Adrenal gland (tissue), 12 donors: ENCODE data around the gene TEAD4. TPM values are rescaled to one million over a fixed set of nuclear protein-coding genes. Genes with fewer than 3 reads are reported as not detected.

Source experiments
- DNase-seq, 7 donors: peaks; one replicate each; pipeline ENCODE4 v3.0.0-alpha.2; 2019 to 2020
- H3K27ac ChIP-seq, 5 donors: fragments of 200-600 bp; sonication (generic) in 4 of 5; 1 replicate in 3 of 5; 2 replicates in 2 of 5; pipeline versions ENCODE4 v1.5.1 to v1.8.0; 2016 to 2020; ENCODE audit warnings: mild to moderate bottlenecking in 1 of 5
- H3K27me3 ChIP-seq: fragments of 200-600 bp; 2 replicates; pipeline ENCODE4 v1.8.0; 2021
- H3K36me3 ChIP-seq, 2 donors: fragments of 200-600 bp; replicated peaks in 1 of 2; 1 replicate in 1 of 2; 2 replicates in 1 of 2; pipeline versions ENCODE4 v1.5.1 to v1.8.0; 2018 to 2022
- H3K4me1 ChIP-seq, 2 donors: fragments of 200-600 bp; replicated peaks in 1 of 2; 1 replicate in 1 of 2; 2 replicates in 1 of 2; pipeline versions ENCODE4 v1.5.1 to v1.8.0; 2018 to 2021
- H3K4me3 ChIP-seq, 4 donors: fragments of 200-600 bp; sonication (generic) in 3 of 4; one replicate each; pipeline ENCODE4 v1.5.1; 2016 to 2018
- H3K9me3 ChIP-seq, 3 donors: fragments of 200-600 bp; sonication (generic) in 1 of 3; replicated peaks in 1 of 3; 1 replicate in 2 of 3; 2 replicates in 1 of 3; pipeline versions ENCODE4 v1.5.1 to v1.8.0; 2016 to 2021
- POLR2A ChIP-seq, 2 donors: fragments of 450-650 bp; IDR thresholded peaks; one replicate each; pipeline ENCODE4 v1.6.1; 2017; ENCODE audit warnings: antibody characterized with exemption in 2 of 2, mild to moderate bottlenecking in 2 of 2, moderate library complexity in 1 of 2
- WGBS, 4 donors: extraction: QIAGEN DNeasy Blood & Tissue Kit in 2 of 4; methylation state at CpG; one replicate each; pipeline versions ENCODE4 v1.1.5 to v1.1.7; 2013 to 2017; 5-methylcytosine and 5-hydroxymethylcytosine counted together
- intact Hi-C, 2 donors: fragments of 100-400 bp; cut with DNase I; formaldehyde crosslinking; loops; one replicate each; pipeline versions ENCODE4 v1.14.1 to v1.15.0; 2022 to 2023
- polyA plus RNA-seq, 3 donors: library from polyadenylated mRNA; stranded (reverse); fragments of 200-250 nt in 2 of 3; fragments of 350-450 nt in 1 of 3; fragmentation: Illumina TruSeq in 1 of 3; extraction: RNeasy Lipid Tissue Mini Kit (QIAGEN cat#74804) in 1 of 3; gene quantifications; one replicate each; pipeline ENCODE4 v1.2.3, GENCODE V29; 2013 to 2014
- total RNA-seq, 9 donors: library from RNA; depleted of rRNA in 4 of 9; stranded (reverse); fragments of >200 nt in 4 of 9; fragments of 120-200 nt in 1 of 9; fragmentation: NEBNext Ultra II Directional in 1 of 9; extraction: Animal tissue kit (Norgen Biotek cat#: 25700) in 1 of 9; gene quantifications; one replicate each; pipeline versions ENCODE4 v1.1.0 to v1.2.4, GENCODE V29; 2013 to 2023
- TF ChIP-seq, protein P1 (sequence below), 6 experiments: fragments of 450-650 bp in 4 of 6; fragments of 200-600 bp in 2 of 6; sonication (generic) in 1 of 6; IDR thresholded peaks; 1 replicate in 5 of 6; 2 replicates in 1 of 6; pipeline versions ENCODE4 v1.5.1 to v1.8.0; 2016 to 2021; ENCODE audit warnings: antibody characterized with exemption in 6 of 6, mild to moderate bottlenecking in 2 of 6, moderate library complexity in 1 of 6
- donor health status: healthy with polysubstance abuse.
- donor health status: Bipolar disorder and iron deficiency.
- donor health status: DM: yes; HTN: yes; CAD: no.
- donor health status: DM: no; HTN: no; CAD: no.
- donor health status: DM: no; HTN: no; CAD: no.
- donor health status: DM: yes; HTN: yes; CAD: no.

TEAD4 gene
- total and polyA plus RNA-seq, 12 donors: 1.2 to 16.6 (median 7.6) TPM

DNA sequence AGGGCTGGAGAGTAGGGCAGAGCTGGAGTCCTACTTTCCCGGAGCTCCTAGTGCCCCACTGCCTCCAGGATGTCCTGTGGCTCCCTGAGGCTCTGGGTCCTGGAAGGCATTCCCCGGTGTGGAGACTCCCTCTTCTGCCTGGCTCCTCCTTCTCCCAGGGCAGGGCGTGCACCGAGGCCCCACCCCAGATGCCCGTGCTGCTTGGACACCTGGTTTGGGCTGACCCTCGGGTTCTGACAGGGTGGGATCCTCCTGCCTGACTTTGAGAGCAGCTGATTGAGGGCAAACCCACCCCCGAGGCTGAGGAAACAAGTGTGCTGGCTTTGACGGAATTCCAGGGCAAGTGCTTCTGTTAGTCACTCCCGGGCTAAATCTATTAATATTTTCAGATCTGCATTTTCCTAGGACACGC, 15.4 kb downstream of the TEAD4 start:
- Histone ChIP-seq H3K4me3 (no peak overlapping the region), H3K9me3 (no peaks in the 10 kb centered on the region), H3K27ac (no peak overlapping the region), H3K4me1 (no peaks in the 10 kb centered on the region), H3K36me3 (no peaks in the 10 kb centered on the region), H3K27me3 (no peaks in the 10 kb centered on the region)
- intact Hi-C loops: no loop called here
- TF ChIP-seq, protein P1, sequence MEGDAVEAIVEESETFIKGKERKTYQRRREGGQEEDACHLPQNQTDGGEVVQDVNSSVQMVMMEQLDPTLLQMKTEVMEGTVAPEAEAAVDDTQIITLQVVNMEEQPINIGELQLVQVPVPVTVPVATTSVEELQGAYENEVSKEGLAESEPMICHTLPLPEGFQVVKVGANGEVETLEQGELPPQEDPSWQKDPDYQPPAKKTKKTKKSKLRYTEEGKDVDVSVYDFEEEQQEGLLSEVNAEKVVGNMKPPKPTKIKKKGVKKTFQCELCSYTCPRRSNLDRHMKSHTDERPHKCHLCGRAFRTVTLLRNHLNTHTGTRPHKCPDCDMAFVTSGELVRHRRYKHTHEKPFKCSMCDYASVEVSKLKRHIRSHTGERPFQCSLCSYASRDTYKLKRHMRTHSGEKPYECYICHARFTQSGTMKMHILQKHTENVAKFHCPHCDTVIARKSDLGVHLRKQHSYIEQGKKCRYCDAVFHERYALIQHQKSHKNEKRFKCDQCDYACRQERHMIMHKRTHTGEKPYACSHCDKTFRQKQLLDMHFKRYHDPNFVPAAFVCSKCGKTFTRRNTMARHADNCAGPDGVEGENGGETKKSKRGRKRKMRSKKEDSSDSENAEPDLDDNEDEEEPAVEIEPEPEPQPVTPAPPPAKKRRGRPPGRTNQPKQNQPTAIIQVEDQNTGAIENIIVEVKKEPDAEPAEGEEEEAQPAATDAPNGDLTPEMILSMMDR (IDR thresholded peaks at IDR 0.05): no peak
- TF ChIP-seq POLR2A (IDR thresholded peaks at IDR 0.05): no peak
- WGBS, 4 donors: 40 to 44% (median 41%) methylated on average over 7 to 10 of the region's 10 CpGs
- no peak for DNase-seq

DNA sequence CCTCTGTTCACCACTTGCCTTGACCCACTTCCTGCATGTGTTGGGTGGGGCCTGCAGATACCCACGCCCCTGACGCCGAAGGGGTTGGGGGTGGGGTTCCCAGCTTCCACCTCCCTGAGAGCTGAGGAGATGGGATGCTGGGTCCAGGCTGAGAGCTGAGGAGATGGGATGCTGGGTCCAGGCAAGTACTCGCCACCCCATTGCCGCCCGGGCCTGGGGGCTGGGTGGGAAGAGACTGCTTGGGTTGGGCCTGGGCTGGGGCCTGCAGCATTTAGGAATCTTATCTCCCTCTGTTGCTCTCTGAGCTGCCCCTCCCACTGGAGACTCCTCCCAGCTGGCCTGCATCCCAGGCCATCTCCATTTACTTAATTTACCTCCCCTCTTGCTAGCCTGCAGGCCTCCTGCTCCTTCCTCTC, 17.4 kb downstream of the TEAD4 start:
- no peak for DNase-seq

GRCh38 chr12:2977776-2978175, 18.6 kb downstream of the TEAD4 start:
- WGBS, 4 donors: 90 to 96% (median 93%) methylated on average over 5 of the region's 5 CpGs
- TF ChIP-seq POLR2A (IDR thresholded peaks at IDR 0.05): no peak
- no peaks in the 10 kb centered on the region for H3K27me3 ChIP-seq
- no peaks in the 10 kb centered on the region for H3K4me1 ChIP-seq
- H3K9me3 ChIP-seq: no peaks in the 10 kb centered on the region
- intact Hi-C loops: no loop called here
- H3K27ac ChIP-seq: no peak overlapping the region
- DNase-seq: no peak
- H3K4me3 ChIP-seq: no peak overlapping the region
- no peaks in the 10 kb centered on the region for H3K36me3 ChIP-seq

More for the DNA sequence above, 17.4 kb downstream of the TEAD4 start:
- Histone ChIP-seq H3K4me1 (no peaks in the 10 kb centered on the region), H3K36me3 (no peaks in the 10 kb centered on the region), H3K4me3 (no peak overlapping the region), H3K27me3 (no peaks in the 10 kb centered on the region), H3K27ac (no peak overlapping the region), H3K9me3 (no peaks in the 10 kb centered on the region)
- TF ChIP-seq, protein P1 (IDR thresholded peaks at IDR 0.05): no peak
- no peak for TF ChIP-seq POLR2A (IDR thresholded peaks at IDR 0.05)
- intact Hi-C loops: no loop called here
- WGBS, 4 donors: 55 to 85% (median 60%) methylated on average over 3 to 6 of the region's 6 CpGs

- no peak for TF ChIP-seq POLR2A (IDR thresholded peaks at IDR 0.05)
- TF ChIP-seq, protein P1 (IDR thresholded peaks at IDR 0.05): no peak
- Histone ChIP-seq H3K27me3 (no peaks in the 10 kb centered on the region), H3K27ac (no peak overlapping the region), H3K36me3 (no peaks in the 10 kb centered on the region), H3K4me3 (no peak overlapping the region), H3K4me1 (no peaks in the 10 kb centered on the region), H3K9me3 (no peaks in the 10 kb centered on the region)
- intact Hi-C loops: no loop called here
- WGBS, 4 donors: 75 to 88% (median 81%) methylated on average over 4 of the region's 4 CpGs
- no peak for DNase-seq
These were observed 20.6 kb downstream of the TEAD4 start for GRCh38 chr12:2979806-2980205.

GRCh38 chr12:2980630-2981029, 21.4 kb downstream of the TEAD4 start:
- no peak overlapping the region for H3K4me3 ChIP-seq
- no peaks in the 10 kb centered on the region for H3K36me3 ChIP-seq
- H3K9me3 ChIP-seq: no peaks in the 10 kb centered on the region
- no peak for DNase-seq
- no peak for TF ChIP-seq POLR2A (IDR thresholded peaks at IDR 0.05)
- TF ChIP-seq, protein P1 (IDR thresholded peaks at IDR 0.05): no peak
- no peak overlapping the region for H3K27ac ChIP-seq
- WGBS, 4 donors: 70 to 83% (median 77%) methylated on average over 7 of the region's 7 CpGs
- no peaks in the 10 kb centered on the region for H3K4me1 ChIP-seq
- no peaks in the 10 kb centered on the region for H3K27me3 ChIP-seq
- intact Hi-C loops: no loop called here
